NCI-H526 treated with DMSO at 0.1 percent for 48 hours (cell line): ENCODE measurements around the gene PTPRN2.
"Not testable (repeated sequence)": the region's sequence is repeated elsewhere in the genome, so short reads cannot be mapped to it uniquely, and the experiment has no call there.

Experiments
- DNase-seq: peaks from one replicate; lab custom pipeline; 2025; lab: John Stamatoyannopoulos, UW

Gene PTPRN2

DNA sequence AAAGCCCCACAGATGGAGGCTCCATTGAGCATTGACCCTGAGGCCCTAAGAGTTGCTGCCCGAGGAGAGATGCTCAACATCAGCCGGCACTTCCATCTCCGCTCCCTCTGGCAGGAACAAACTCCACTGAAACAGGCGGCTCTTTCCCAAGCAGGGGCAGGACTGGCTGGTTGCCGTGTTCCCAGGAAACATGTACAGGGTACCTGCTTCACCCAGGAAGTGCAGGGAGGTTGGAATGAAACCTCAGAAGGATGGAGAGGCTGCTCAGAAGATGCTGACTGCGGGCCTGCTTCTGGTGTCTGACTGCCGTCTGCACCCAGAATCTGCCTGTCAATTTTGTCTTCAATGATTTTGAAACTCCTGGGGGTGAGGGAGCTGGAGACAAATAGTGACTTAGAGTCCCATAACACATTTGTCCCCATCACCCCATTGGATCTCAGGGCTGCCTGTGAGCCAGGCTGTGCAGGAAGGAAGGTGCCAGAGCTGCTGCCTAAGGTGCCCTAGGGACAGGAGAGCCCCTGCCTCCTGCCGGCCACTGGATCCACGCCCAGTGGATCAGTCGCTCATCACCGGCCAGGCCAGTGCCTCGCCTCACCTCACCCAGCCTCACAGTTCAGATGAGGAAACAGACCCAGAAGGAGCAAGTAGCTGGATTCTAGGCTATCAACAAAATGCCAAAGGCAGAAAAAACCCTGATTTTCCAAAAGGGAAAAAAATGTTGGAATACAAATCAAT, 237.3 kb downstream of the PTPRN2 start:
- no peak for DNase-seq

- DNase-seq: no peak
These were observed 239.2 kb downstream of the PTPRN2 start for GRCh38 chr7:158348446-158348845.

DNA sequence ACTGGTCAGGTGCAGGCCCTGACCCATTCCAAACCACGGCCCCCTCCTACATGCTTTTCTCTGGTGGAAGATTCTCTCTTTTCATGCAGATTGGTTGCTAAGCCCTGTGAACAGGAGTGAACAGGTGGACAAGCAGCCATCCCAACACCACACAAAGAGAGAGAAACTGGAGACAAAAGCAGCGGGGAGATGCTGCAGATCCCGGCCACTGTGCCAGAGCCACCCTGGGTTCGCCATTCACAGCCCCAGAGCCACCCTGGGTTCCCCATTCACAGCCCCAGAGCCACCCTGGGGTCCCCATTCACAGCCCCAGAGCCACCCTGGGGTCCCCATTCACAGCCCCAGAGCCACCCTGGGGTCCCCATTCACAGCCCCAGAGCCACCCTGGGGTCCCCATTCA, 239.6 kb downstream of the PTPRN2 start:
- DNase-seq: not testable (repeated sequence)

- no peak for DNase-seq
These were observed 241.9 kb downstream of the PTPRN2 start for GRCh38 chr7:158345731-158346130.

GRCh38 chr7:158344706-158345300, 242.8 kb downstream of the PTPRN2 start:
- no peak for DNase-seq

DNA sequence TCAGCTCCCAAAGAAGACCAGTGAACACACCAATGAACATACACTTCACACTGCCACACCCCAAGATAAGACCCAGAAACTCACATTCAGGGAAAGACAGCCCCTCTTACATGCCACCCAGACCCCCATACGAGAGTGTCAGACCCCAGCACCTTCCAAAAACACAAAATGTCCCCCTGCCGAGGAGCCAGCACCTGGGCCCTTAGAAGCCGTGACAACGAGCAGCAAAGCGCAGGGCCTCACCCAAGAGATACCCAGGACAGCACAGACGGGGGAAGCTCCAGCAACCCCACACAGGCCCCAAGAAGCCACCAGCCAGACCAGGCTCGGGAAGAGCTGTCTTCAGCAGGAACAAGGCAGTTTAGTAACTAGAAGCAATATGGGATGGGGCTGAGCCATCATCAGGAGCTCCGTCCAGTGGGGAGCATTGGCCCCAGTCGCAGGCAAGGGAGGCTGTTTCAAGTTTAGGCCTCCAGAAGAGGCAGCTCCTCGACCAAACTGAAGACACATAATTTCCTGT, 243.6 kb downstream of the PTPRN2 start:
- DNase-seq: no peak

- no peak for DNase-seq
These were observed 244.1 kb downstream of the PTPRN2 start for GRCh38 chr7:158343526-158343925.

GRCh38 chr7:158341097-158341496, 246.5 kb downstream of the PTPRN2 start:
- DNase-seq: not testable (repeated sequence)

GRCh38 chr7:158336952-158337351, 250.7 kb downstream of the PTPRN2 start:
- DNase-seq: not testable (repeated sequence)

GRCh38 chr7:158332516-158332915, 255.1 kb downstream of the PTPRN2 start:
- not testable (repeated sequence) for DNase-seq

DNA sequence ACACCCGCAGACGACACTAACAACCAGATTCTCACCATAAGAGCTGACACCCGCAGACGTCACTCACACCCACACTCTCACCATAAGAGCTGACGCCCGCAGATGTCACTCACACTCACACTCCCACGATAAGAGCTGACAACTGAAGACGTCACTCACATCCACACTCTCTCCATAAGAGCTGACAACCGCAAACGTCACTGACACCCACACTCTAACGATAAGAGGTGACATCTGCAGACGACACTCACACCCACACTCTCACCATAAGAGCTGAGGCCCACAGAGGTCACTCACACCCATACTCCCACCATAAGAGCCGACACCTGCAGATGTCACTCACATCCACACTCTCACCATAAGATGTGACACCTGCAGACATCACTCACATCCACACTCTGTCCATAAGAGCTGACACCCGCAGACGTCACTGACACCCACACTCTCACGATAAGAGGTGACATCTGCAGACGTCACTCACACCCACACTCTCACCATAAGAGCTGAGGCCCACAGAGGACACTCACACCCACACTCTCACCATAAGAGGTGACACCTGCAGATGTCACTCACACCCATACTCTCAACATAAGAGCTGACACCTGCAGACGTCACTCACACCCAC, 255.7 kb downstream of the PTPRN2 start:
- DNase-seq: not testable (repeated sequence)

DNA sequence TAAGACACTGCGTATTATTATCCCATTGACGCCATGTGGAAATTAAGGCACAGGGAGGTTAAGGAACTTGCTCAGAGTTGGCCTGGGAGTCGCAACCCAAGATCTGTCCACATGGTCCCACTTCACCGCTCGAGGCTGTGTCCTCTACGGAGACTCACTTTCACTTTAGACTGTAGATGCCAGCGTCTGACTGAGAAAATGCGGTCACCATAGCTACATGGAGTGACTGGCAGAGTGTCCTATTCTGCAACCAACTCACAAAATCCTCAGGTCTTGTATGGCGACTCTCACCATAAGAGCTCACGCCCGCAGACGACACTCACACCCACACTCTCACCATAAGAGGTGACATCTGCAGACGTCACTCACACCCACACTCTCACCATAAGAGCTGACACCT, 257.9 kb downstream of the PTPRN2 start:
- no peak for DNase-seq

GRCh38 chr7:158329014-158329610, 258.5 kb downstream of the PTPRN2 start:
- DNase-seq: no peak

- no peak for DNase-seq
These were observed 259.1 kb downstream of the PTPRN2 start for GRCh38 chr7:158328376-158329013.

- no peak for DNase-seq
These were observed 259.9 kb downstream of the PTPRN2 start for GRCh38 chr7:158327571-158328180.

DNA sequence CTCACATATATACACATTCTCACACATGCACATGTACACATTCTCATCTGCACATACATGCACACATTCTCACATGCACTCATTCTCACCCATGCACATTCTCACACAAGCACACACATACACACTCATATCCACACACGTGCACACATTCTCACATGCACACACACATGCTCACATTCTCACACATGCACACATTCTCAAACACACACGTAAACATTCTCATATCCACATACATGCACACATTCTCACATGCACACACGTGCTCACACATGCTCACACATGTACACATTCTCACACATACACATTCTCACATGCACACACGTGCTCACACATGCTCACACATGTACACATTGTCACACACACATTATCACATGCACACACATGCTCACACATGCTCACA, 260.6 kb downstream of the PTPRN2 start:
- DNase-seq: no peak

- peak; percentile 14 for DNase-seq
These were observed 261.9 kb downstream of the PTPRN2 start for GRCh38 chr7:158325530-158326381.

DNA sequence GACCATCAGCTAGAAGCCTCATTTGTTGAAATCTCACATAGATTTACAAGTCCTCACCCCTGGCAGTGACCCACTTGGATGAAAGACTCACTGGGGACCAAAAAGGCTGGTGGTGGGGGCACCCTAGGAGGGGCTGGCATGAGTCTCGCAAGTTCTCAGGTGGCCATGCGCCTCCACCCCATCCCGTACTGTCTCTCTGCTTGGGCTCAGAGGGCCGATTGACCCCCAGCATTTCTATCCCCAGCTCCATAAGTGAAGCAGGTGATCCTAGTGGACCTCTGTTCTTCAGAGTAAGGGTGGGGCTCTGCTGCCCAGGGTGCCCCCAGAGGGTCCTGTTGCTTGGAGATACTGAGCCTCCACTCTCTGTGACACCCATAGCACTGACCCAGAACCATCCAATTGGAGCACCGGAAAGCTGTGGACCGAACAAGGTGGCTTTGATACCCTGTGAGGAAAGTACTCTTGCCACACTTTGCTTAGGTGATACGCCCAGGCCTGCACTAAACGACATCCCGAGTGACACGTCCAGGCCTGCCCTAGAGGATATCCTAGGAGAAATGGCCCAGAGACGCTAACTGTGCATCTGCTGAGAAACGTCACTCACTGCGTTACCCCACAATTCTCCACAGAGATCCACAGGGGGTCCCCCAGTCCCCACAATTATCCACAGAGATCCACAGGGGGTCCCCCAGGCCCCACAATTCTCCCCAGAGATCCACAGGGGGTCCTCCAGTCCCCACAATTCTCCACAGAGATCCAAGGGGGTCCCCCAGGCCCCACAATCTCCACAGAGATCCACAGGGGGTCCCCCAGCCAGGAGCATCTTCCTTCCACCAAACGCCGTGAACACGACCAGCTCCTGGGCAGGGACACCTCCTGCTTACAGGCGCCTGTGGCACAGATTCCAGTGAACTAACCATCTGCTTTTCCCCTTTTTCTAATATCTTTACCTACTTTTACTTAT, 262.9 kb downstream of the PTPRN2 start:
- DNase-seq: no peak

GRCh38 chr7:158323741-158324396, 263.8 kb downstream of the PTPRN2 start:
- DNase-seq: no peak
